ENCODE measurements around the gene SUCNR1. TPM values are rescaled to one million over a fixed set of nuclear protein-coding genes. Genes with fewer than 3 reads are reported as not detected.
"Not testable (repeated sequence)": the region's sequence is repeated elsewhere in the genome, so short reads cannot be mapped to it uniquely, and the experiment has no call there.

Gene SUCNR1
- total RNA-seq, 2 donors from 2014 or later: 0.05 to 0.42 TPM

DNA sequence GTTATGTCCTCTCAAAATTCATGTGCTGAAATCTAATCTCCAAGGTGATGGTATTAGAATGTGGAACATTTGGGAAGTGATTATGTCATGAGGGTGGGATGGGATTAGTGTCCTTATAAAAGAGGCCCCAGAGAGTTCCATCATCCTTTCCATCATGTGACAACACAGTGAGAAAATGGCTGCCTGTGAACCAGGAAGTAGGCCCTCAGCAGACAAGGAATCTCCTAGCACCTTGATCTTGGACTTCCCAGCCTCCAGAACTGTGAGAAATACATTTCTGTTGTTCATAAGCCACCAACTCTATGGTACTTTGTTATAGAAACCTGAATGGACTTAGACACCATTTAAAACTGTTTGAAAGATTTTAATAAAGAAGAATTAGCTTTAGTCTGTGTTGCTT lies 20.8 kb downstream of the SUCNR1 start:
- Histone ChIP-seq H3K4me3 (no peak overlapping the region), H3K9me3 (no peaks in the 10 kb centered on the region), H3K4me1 (no peaks in the 10 kb centered on the region), H3K27ac (no peak overlapping the region), H3K27me3 (no peaks in the 10 kb centered on the region), H3K9ac (ENCODE audit: low read depth in 2 of 2, low read length in 2 of 2) (no peak overlapping the region), H3K36me3 (no peaks in the 10 kb centered on the region)
- TF ChIP-seq, protein P1, sequence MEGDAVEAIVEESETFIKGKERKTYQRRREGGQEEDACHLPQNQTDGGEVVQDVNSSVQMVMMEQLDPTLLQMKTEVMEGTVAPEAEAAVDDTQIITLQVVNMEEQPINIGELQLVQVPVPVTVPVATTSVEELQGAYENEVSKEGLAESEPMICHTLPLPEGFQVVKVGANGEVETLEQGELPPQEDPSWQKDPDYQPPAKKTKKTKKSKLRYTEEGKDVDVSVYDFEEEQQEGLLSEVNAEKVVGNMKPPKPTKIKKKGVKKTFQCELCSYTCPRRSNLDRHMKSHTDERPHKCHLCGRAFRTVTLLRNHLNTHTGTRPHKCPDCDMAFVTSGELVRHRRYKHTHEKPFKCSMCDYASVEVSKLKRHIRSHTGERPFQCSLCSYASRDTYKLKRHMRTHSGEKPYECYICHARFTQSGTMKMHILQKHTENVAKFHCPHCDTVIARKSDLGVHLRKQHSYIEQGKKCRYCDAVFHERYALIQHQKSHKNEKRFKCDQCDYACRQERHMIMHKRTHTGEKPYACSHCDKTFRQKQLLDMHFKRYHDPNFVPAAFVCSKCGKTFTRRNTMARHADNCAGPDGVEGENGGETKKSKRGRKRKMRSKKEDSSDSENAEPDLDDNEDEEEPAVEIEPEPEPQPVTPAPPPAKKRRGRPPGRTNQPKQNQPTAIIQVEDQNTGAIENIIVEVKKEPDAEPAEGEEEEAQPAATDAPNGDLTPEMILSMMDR (IDR thresholded peaks at IDR 0.05): no peak
- no peak for DNase-seq
- intact Hi-C loops (cut with DNase I): no loop called here

DNA sequence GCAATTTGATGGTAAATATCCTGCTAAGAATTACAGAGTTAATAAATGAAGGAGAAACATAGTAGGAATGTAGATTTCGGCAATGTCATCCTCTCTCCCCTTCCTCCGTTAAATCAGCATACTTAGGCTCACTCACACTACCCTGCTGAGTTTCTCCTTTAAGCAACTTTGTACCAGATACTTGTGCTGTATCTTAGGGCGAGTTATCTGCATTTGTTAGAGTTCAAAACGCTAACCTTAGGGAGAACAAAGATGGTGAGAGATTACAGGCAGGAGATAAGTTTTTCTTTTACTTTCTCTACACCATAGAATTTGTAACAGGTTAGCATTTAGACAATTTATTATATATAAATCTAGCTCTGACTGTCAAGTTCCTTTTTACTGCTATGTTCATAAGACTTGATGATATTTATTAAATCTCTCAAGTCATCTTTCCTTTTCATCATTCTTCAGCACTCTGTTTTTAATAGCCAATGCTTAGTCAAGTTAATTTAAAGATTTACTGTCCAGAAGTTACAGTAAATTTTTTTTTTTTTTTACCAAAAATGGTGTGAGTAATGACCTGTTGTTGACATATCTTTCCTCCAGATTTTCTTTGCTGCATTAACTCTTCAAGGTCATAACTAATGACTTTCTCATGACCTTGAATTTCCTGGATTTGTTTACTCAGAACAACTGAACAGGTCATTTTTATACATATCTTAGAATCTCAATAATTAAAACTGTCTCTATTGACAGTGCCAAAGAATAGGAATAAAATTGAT lies 22.2 kb downstream of the SUCNR1 start:
- TF ChIP-seq, protein P1 (IDR thresholded peaks at IDR 0.05): no peak
- intact Hi-C loops (cut with DNase I): no loop called here
- Histone ChIP-seq H3K9me3 (no peaks in the 10 kb centered on the region), H3K27me3 (no peaks in the 10 kb centered on the region), H3K4me3 (no peak overlapping the region), H3K4me1 (no peaks in the 10 kb centered on the region), H3K36me3 (no peaks in the 10 kb centered on the region), H3K9ac (ENCODE audit: low read depth in 2 of 2, low read length in 2 of 2) (no peak overlapping the region), H3K27ac (no peak overlapping the region)
- no peak for DNase-seq

DNA sequence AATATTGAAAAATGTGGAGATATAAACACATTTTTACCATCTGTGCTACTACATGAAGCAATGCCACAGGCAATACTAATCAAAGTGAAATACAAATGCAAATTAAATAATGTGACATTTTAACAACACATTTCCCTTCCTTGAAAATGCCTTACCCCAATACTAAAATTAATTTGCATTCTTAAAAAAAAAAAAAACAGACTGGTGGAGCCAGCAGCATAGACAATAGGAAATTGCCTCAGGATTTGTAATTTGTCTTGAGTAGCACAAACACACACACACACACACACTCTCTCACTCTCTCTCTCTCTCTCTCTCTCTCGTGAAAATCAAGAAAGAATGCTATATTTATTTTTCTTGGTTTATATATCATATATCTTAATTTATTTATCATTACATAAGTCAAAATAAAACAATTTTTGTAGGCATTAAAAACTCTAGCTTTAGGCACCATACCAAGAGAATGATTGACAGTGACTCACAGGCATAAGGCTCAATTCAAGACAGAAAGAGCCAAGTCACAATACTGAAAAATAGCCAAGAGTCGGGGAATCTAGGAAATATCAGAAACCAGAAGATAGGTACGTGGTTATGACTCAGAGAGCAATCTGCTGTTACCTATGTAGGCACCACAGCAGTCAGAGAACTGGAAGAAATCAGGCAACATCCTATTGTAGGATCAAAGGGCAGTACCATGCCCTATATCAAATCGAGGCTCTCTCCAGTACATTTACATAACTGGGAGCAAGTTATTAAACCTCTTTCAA lies 23.0 kb downstream of the SUCNR1 start:
- no peak for DNase-seq
- Histone ChIP-seq H3K36me3 (no peaks in the 10 kb centered on the region), H3K4me3 (no peak overlapping the region), H3K9ac (ENCODE audit: low read depth in 2 of 2, low read length in 2 of 2) (no peak overlapping the region), H3K4me1 (no peaks in the 10 kb centered on the region), H3K27me3 (no peaks in the 10 kb centered on the region), H3K9me3 (no peaks in the 10 kb centered on the region), H3K27ac (no peak overlapping the region)
- intact Hi-C loops (cut with DNase I): no loop called here
- TF ChIP-seq, protein P1 (IDR thresholded peaks at IDR 0.05): no peak

DNA sequence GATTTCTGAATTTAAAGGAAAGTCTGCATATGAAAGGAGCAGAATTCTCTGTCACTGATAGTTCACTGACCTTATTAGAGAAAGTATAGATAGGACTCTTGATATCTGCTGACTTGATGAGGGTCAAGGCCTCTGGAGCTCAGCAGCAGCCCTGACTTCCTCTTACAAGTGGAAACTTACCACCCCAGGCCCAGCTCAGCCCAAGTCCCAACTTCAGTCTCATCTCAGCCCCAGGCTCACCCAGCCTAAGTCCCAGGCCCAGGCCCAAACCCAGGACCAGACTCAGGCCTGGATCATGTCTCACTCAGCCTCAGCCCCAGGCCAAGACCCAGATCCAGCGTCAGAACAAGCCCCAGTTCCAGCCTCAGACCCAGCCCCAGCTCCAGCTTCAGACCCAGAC lies 24.7 kb downstream of the SUCNR1 start:
- DNase-seq; H3K9me3 ChIP-seq; intact Hi-C loops (cut with DNase I); H3K4me3 ChIP-seq; H3K36me3 ChIP-seq; H3K27ac ChIP-seq; H3K9ac ChIP-seq (ENCODE audit: low read depth in 2 of 2, low read length in 2 of 2); H3K4me1 ChIP-seq; H3K27me3 ChIP-seq: not testable (repeated sequence)

DNA sequence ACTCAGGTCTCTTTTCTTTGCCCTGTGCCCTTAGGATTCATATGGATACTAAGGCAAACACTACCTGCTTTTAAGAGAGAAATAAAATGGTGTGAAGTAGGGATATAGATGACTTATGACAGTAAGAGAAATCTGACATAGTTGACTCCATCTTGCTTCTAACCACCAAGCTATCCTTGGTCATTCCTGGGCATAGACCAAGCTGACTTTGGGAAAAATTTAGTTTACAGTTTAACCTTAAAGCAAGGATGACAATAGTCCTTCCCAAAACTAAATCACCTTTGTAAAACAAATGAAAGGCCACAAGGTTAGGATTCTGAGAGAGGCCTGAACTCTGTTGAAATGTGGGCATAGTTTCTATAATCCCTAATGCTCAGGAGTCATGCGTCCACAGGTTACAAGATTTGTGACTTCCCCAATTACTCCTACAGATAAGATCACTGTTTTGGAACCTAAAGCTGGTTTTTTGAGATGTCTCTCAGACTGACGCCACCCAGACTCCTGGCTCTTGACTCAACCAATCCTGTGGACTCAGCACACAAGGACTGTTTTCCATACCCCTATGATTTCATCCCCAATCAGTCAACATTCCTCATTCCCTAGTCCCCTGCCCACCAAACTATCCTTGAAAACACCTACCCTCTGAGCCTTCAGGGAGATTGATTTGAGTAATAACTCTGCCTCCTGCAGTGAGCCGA lies 25.3 kb downstream of the SUCNR1 start:
- H3K36me3 ChIP-seq; H3K27me3 ChIP-seq; intact Hi-C loops (cut with DNase I); H3K4me1 ChIP-seq; DNase-seq; H3K9ac ChIP-seq (ENCODE audit: low read depth in 2 of 2, low read length in 2 of 2); H3K9me3 ChIP-seq; H3K4me3 ChIP-seq; H3K27ac ChIP-seq: not testable (repeated sequence)

DNA sequence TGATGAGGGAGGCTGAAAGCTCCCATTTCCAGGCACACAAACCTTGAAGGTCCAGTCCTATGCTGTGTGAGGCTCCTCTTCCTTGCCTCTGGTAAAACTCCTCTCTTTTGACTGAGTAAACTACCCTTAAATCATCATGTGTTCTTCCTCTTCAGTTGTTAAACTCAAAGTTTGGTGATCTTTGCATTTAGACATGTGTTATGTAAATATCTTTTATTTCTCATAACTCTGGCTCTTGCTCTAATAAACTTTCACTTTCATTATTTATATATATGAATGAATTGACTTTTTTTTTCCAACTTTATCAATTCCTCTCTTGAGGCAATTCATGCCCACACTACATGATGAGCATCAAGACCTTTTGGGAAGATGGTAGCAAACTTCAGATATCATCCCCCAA lies 26.6 kb downstream of the SUCNR1 start:
- Histone ChIP-seq H3K9me3 (no peaks in the 10 kb centered on the region), H3K4me1 (no peaks in the 10 kb centered on the region), H3K9ac (ENCODE audit: low read depth in 2 of 2, low read length in 2 of 2) (no peak overlapping the region), H3K36me3 (no peaks in the 10 kb centered on the region), H3K27me3 (no peaks in the 10 kb centered on the region), H3K27ac (no peak overlapping the region), H3K4me3 (no peak overlapping the region)
- DNase-seq: no peak
- intact Hi-C loops (cut with DNase I): no loop called here
- TF ChIP-seq, protein P1 (IDR thresholded peaks at IDR 0.05): no peak

All from colonic mucosa (tissue), 4 donors.